Breast epithelium (tissue), 3 donors: ENCODE measurements around the gene STRN3.

ENCODE experiments used
- CTCF ChIP-seq, 3 donors: fragments of 450-650 bp; IDR thresholded peaks; one replicate each; pipeline ENCODE4 v1.5.1; 2016 to 2017; ENCODE audit warnings: antibody characterized with exemption in 3 of 3, mild to moderate bottlenecking in 3 of 3, moderate library complexity in 3 of 3
- POLR2A ChIP-seq: fragments of 450-650 bp; IDR thresholded peaks from one replicate; pipeline ENCODE4 v1.6.1; 2016; ENCODE audit warnings: antibody characterized with exemption, mild to moderate bottlenecking, moderate library complexity
- POLR2AphosphoS5 ChIP-seq, 3 donors: sonication (generic); formaldehyde crosslinking; IDR thresholded peaks; one replicate each; pipeline ENCODE4 v1.6.1; 2017; ENCODE audit warnings: antibody characterized with exemption in 3 of 3

- TF ChIP-seq POLR2AphosphoS5 (IDR thresholded peaks at IDR 0.05) (no peak), POLR2A (no peak), CTCF (IDR thresholded peaks at IDR 0.05) (no peak)
Observed at GRCh38 chr14:31024010-31024480, 2.1 kb downstream of the STRN3 start.
